ENCODE measurements around the gene OR1J2. TPM values are rescaled to one million over a fixed set of nuclear protein-coding genes. Genes with fewer than 3 reads are reported as not detected.

OR1J2 gene
- total and polyA plus RNA-seq, 2 of the 8 experiments (the other 6 are each of a cell fraction or from before 2014, with no cell fraction given): not detected

DNA sequence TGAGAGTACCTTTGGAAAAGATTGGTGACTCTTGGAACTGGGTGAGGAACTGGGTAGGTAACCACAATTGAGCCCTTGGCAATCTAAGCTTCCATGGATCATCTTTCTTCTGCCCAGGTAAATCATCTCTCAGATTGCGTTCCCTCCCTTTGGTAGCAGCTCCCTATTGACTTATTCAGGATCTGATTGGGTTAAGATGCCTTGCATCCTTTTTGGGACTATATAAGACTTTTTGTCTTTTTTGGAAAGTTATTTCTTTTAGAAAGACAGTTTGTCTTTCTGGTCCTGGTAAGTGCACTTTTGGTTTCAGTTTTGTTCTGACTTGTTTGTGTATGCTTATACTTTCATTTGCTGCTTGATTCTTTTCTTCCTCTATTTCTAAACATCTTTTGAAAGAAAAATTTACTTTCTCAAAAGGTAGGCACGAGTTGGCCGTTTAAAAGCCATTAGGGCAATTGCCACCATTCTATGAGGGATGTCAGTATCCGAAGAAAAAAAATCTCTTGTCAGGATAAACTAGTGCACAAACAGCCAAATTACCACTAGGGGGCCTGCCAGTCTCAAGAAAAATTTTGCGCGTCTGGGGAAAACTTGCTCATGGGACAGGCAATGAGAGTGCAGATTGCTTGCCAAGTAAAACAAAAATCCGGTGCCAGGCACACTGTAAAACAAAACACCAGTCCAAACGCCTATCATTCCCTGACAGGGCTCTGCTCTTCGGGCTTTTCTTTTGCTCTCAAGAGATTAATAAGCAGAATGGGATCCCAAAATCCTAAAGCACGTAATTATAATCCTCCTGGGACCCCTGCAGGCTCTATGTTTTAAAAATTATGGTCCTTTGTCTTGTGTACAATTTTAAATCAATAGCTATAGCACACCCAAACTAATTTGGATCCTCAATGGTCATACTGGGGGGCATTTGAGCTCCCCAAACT lies 45.7 kb upstream of the OR1J2 start:
- FAIRE-seq: peak; percentile 13
- CTCF ChIA-PET (ENCODE audit: partially characterized antibody): interaction anchor here (0.7 to 5.1 kb wide), 10 partner anchors 10 to 346 kb away, joined by 3 to 61 read pairs (median 4); no protein-coding TSS in a partner anchor
- peaks cover 12 to 17% of the 10 kb centered on the region in 2 experiments; a peak in 2 of 4 replicates for H3K9me3 ChIP-seq (ENCODE audit: insufficient read depth in 2 of 2, low read depth in 1 of 2, low read length in 1 of 2)

More for the DNA sequence above, 45.7 kb upstream of the OR1J2 start:
- Histone ChIP-seq H3K14ac (ENCODE audit: insufficient read length) (no peak overlapping the region), H2BK12ac (ENCODE audit: low read depth, low read length) (no peak overlapping the region), H3K79me1 (ENCODE audit: low read depth, low read length) (no peaks in the 10 kb centered on the region), H2BK15ac (ENCODE audit: low read length) (no peak overlapping the region), H3K4me3 (ENCODE audit: extremely low read depth in 1 of 4, insufficient read depth in 2 of 4, low read depth in 3 of 4, low read length in 4 of 4) (no peak overlapping the region), H3K79me2 (ENCODE audit: control insufficient read depth in 1 of 2, insufficient read depth in 2 of 2, low read length in 2 of 2) (no peaks in the 10 kb centered on the region), H3K23ac (ENCODE audit: insufficient read length) (no peak overlapping the region), H2BK120ac (replicated peaks; ENCODE audit: low read depth, low read length) (no peak overlapping the region), H3K23me2 (ENCODE audit: low read depth, low read length) (no peaks in the 10 kb centered on the region), H4K20me1 (replicated peaks in 1 of 2; ENCODE audit: control insufficient read depth in 1 of 2, insufficient read depth in 2 of 2, low read length in 2 of 2) (no peaks in the 10 kb centered on the region), H4K5ac (ENCODE audit: insufficient read length, low read depth, low read length) (no peak overlapping the region), H2BK20ac (ENCODE audit: low read length) (no peak overlapping the region), H2BK5ac (ENCODE audit: low read depth, low read length) (no peak overlapping the region), H3K18ac (ENCODE audit: extremely low read depth, low read length) (no peak overlapping the region), H3K4ac (replicated peaks; ENCODE audit: insufficient read length, low read depth, low read length) (no peak overlapping the region), H3K36me3 (ENCODE audit: control insufficient read depth in 2 of 4, insufficient read depth in 4 of 4, low read length in 3 of 4) (no peaks in the 10 kb centered on the region), H3K4me2 (ENCODE audit: insufficient read depth in 1 of 2, low read depth in 2 of 2, low read length in 2 of 2) (no peak overlapping the region), H3K56ac (replicated peaks; ENCODE audit: insufficient read length, low read depth, low read length) (no peak overlapping the region), H4K8ac (ENCODE audit: extremely low read depth, insufficient read depth, low read length) (no peak overlapping the region), H3K9ac (replicated peaks in 1 of 4; ENCODE audit: extremely low read depth in 1 of 4, low read depth in 3 of 4, low read length in 3 of 4) (no peak overlapping the region), H2AFZ (ENCODE audit: low read length) (peak overlapping the region; percentile 4; the same call in 1 of the 2 replicates), H3K27me3 (replicated peaks in 1 of 4; ENCODE audit: control insufficient read depth in 3 of 4, extremely low read depth in 1 of 4, insufficient read depth in 3 of 4, low read length in 3 of 4) (no peaks in the 10 kb centered on the region; a peak in 1 of 7 replicates), H2AK5ac (ENCODE audit: low read depth, low read length) (no peak overlapping the region), H4K91ac (replicated peaks; ENCODE audit: insufficient read length, low read length) (no peak overlapping the region), H3K4me1 (replicated peaks in 1 of 4; ENCODE audit: control insufficient read depth in 3 of 4, insufficient read depth in 4 of 4, low read length in 3 of 4) (no peaks in the 10 kb centered on the region; a peak in 1 of 7 replicates), H3K27ac (ENCODE audit: low read depth, low read length) (no peak overlapping the region)
- WGBS, 2 experiments (ENCODE audit: extremely low coverage in 1 of 2, insufficient coverage in 1 of 2, insufficient read length in 1 of 2, insufficient replicate concordance in 2 of 2, low coverage in 1 of 2, low lambda C conversion rate in 2 of 2, missing lambda C conversion rate in 1 of 2): 32% methylated on average over 10 of the region's 10 CpGs; no CpG with 5 or more reads in 1 of the 2 experiments
- POLR2A ChIA-PET (ENCODE audit: partially characterized antibody): interaction anchor here (1.3 kb wide), 1 partner anchor 345 kb away, joined by 3 read pairs; no protein-coding TSS in a partner anchor
- peak; percentile 31 to 54 for DNase-seq (ENCODE audit: low read depth in 1 of 2, low spot score in 2 of 2)
- peak; percentile 80 to 85 for TF ChIP-seq RAD21 (IDR thresholded peaks at IDR 0.05 in 1 of 2, conservative IDR thresholded peaks at IDR 0.05 in 1 of 2; ENCODE audit: low read depth in 2 of 2, low read length in 2 of 2)
- TF ChIP-seq, protein P1, sequence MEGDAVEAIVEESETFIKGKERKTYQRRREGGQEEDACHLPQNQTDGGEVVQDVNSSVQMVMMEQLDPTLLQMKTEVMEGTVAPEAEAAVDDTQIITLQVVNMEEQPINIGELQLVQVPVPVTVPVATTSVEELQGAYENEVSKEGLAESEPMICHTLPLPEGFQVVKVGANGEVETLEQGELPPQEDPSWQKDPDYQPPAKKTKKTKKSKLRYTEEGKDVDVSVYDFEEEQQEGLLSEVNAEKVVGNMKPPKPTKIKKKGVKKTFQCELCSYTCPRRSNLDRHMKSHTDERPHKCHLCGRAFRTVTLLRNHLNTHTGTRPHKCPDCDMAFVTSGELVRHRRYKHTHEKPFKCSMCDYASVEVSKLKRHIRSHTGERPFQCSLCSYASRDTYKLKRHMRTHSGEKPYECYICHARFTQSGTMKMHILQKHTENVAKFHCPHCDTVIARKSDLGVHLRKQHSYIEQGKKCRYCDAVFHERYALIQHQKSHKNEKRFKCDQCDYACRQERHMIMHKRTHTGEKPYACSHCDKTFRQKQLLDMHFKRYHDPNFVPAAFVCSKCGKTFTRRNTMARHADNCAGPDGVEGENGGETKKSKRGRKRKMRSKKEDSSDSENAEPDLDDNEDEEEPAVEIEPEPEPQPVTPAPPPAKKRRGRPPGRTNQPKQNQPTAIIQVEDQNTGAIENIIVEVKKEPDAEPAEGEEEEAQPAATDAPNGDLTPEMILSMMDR (IDR thresholded peaks at IDR 0.05; ENCODE audit: control extremely low read depth in 1 of 3, insufficient read depth in 1 of 3, low read depth in 1 of 3, low read length in 3 of 3): peak; percentile 28 to 74 (median 71)
- no peak for TF ChIP-seq TCF12 (IDR thresholded peaks at IDR 0.05; ENCODE audit: low read depth, low read length)

Measured in H1 (cell line).